NCI-H2227 treated with DMSO at 0.1 percent for 48 hours (cell line): ENCODE measurements around the gene OCIAD2.
"Not testable (repeated sequence)": the region's sequence is repeated elsewhere in the genome, so short reads cannot be mapped to it uniquely, and the experiment has no call there.

Experiments used
- DNase-seq: peaks from one replicate; lab custom pipeline; 2025; lab: John Stamatoyannopoulos, UW

The OCIAD2 gene

DNA sequence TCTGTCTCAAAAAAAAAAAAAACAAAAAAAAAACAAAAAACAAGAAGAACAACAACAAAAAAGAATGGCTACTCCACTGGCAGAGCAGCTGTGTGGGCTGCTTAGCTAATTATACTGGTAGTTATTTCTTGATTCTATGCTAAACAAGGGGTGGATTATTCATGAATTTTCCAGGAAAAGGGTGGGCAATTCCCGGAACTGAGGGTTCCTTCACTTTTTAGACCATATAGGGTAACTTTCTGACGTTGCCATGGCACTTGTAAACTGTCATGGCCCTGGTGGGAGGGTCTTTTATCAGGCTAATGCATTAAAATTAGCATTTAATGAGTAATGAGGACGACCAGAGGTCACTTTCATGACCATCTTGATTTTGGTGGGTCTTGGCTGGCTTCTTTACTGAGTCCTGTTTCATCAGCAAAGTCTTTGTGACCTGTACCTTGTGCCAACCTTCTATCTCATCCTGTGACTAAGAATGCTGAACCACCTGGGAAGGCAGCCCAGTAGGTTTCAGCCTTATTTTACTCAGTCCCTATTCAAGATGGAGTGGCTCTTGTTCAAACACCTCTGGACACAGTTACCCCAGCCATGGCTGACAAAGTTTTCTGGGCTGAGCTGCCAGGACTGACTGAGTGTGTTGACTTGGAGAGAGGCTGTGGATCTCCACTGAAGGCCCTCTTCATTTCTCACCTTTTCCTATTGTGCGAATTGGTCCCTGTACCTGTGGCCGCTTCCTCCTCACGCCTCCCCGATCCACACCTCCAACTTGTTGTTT, 1.3 kb upstream of the OCIAD2 start:
- no peak for DNase-seq

DNA sequence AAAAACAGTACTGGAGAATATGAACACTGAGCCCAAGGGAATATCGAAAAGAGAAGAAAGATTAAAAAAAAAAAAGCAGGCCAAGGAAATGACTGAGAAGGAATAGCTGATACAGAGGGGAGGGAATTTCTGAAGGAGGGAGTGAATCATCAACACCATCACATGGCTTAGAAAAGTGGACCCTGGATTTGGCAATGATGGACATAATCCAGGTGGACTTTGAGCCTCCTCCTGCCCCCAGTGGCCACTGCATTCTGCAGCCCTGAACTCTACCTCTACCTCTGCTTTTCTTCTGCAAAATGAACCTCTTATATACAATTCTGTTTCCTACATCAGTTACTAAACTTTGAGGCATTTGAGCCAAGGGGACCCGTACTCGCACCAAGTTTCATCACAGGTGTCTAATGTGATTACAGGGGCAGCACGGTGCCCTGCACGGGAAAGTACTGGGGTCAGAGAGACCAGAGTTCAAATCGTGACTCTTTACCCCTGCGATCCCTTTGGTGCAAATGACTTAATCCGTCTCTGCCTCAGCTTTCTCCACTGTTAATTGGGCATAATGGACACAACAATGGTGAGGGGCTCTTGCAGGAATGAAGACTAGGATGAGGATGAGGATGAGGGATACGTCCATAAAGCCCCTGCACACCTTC, 1.1 kb downstream of the OCIAD2 start:
- DNase-seq, result no peak

DNA sequence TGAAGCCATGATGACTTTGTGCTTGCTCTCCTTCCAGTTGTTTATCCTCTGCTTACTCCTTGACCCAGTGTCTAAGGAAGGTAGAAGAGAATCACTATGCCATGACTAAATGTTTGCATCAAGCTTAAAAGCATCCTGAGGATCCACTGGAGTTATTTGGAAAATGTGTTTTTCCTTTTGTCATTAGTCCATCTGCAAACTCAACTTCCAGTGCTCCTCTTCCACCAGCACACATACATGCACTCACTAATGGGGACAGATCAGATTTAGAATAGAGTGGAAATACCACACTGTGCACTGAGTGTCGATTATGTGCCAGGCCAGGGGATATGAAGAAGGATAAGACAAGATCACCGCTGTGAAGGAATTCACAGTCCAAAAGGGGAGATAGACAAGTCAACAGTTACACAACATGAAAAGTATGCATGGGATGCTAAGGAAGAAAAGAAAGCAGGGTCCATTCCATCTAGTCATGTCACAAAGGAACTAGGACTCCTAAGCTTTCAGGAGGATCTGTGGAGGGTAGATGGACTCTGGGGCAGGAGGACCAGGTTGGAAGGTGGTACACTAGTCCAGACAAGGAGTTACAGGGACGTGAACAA, 1.9 kb downstream of the OCIAD2 start:
- DNase-seq, result no peak

DNA sequence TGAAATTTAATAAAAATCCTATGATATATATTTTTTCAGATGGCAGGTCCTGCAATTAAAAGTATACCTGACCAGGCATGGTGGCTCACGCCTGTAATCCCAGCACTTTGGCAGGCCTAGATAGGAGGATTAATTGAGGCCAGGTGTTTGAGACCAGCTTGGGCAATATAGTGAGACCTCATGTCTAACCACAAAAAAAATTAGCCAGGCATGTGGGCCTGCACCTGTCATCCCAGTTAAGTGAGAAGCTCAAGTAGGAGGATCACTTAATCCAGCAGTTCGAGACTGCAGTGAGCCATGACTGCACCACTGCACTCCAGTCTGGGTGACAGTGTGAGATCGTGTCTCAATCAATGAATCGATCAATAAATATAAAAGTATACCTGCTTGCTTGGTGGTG, 2.5 kb downstream of the OCIAD2 start:
- no peak for DNase-seq

DNA sequence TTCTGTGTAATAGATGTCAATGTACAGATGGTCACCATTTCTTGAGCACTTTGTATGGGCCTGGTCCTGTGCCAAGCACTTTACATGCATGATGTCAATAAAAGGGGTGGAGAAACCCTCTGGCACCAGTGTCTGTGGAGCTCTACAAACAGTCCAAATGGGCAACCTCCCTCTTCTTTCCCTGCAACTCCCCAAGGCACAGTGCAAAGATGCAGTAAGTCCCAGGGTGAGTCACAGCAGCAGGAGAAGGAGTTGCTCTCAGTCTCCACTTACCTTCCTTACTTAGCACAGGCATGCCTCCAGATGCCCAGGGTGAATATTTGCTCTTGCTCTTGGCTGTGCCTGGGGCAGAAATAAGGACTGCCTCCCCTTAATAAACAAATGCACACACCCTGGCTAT, 4.3 kb downstream of the OCIAD2 start:
- DNase-seq, result no peak

DNA sequence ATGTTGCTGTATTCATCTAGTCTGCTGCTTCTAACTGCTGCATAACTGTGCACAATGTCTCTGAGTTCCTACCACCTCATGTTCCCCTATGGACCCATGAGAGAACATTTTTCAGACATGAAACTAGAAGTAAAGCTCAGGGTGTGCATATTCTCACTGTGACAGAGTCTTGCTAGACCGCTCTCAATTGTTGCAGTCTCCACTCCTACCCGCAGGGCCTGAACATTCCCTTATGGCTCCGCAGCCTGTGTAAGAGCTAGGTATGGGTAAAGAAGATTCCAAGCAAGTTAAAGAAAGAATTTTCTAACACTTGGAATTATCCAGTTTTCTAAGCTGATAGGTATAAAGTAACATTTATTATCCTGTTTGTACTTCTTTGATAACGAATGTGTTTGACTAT, 5.4 kb downstream of the OCIAD2 start:
- no peak for DNase-seq

DNA sequence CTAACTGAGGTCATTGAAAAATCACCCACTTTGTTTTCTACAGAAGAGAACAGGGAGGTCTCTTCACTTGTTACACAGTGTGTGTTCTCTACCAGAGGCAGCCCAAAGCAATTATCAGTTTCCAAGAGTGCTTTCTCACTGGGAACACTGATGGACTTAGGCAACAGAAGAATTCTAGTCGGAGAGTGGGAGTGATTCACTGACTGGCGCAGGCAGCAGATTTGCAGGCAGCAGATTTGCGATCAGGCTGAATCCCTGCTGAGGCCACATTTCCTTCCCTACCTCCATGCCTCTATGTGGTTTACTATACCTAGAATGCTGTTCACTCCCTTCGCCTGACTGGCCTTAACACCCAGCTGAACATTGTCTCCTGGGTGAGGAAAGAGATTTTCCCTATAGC, 6.6 kb downstream of the OCIAD2 start:
- DNase-seq, result no peak

DNA sequence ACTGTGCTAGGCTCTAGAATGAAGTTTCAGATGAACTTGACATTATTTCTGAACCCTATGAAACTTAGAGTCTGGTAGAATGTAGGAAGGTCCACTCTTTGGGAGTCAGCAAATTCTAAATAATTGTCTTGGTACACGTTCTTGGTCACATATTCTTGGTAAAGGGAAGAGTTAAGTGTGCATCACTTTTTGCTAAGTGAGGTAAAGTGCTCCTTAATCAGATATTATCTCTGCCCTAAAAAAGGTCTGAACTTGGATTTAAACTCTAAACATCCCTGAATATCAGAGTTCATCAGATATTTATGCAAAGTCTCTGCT, 7.2 kb downstream of the OCIAD2 start:
- no peak for DNase-seq

DNA sequence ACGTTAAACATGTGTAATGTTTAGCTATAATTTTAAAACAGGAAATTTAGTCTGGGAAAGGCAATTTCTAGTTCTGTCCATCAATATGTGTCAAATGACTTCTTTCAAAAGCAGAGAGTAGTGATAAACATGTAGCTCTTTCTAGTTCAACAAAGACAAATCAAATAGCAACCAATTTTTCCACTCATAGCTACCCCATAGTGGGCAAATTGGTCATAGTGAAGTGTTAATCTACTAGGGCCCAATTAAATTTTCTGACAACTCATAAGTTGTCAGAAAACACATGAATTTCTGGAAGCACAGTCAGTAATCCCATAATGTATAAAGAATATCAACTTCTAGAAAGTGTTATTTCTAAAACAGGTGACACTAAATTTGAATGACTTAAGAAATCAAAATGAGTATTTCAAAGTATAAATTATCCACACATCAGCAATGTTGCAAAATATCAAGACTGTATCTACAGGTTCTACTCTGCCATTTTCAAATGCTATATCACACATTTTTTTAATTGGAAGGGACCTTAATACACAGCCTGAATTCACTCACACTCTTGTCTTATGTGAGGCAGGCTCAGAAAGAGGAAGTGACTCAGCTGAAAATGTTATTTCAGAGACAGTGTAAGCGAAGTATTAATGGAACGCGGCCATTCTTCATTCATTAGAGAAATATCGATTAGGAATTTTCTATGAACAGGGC, 7.7 kb downstream of the OCIAD2 start:
- no peak for DNase-seq

DNA sequence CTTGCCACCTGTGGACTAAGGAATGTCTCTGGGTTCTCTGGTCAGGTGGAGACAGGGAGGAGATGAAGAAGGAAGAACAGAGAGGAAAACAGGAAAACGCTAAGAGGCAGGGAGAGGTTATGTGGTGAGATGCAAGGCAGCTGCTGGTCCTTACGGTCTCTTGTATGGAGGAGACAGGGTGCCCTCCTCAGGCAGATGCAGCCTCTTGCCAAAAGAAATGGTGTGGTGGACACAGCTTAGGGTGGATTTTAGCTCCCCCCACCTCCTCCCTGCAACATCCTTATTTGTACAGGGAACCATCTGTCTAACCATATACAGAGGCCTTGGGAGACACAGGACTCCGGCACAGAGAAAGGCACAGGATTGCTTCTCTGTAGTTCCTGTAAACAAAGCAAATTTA, 9.7 kb downstream of the OCIAD2 start:
- no peak for DNase-seq

DNA sequence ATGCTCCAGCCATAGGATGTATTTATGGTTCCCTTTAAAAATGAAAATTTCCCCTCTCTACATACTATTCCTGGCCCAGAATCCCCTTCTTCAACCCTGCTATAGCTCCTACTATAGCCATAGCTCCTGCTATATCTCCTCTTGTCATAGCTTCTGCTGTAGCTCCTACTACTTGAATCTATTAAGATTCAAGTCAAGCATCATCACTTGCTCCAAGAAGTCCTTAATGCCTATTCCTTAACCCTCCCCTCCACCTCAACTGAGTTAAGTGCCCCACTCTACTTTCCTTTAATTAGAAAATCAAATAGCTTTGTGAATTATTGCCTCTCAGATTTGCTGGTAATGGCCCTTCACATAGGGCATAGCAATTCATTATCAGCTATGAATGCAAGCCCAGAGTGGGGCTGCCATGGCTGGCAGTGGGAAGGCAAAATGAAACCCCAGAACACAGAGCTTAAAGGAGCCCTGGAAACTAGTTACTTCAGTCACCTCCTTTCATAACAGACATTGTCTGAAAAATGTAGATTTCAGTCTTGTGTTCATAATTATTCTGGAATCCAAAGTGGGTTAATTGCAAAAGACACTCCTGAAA, 15.4 kb downstream of the OCIAD2 start:
- DNase-seq, result no peak

DNA sequence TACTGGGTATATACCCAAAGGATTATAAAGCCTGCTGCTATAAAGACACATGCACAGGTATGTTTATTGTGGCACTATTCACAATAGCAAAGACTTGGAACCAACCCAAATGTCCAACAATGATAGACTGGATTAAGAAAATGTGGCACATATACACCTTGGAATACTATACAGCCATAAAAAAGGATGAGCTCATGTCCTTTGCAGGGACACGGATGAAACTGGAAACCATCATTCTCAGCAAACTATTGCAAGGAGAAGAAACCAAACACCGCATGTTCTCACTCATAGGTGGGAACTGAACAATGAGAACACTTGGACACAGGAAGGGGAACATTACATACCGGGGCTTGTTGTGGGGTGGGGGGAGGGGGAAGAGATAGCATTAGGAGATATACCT, 16.8 kb downstream of the OCIAD2 start:
- DNase-seq, result not testable (repeated sequence)

DNA sequence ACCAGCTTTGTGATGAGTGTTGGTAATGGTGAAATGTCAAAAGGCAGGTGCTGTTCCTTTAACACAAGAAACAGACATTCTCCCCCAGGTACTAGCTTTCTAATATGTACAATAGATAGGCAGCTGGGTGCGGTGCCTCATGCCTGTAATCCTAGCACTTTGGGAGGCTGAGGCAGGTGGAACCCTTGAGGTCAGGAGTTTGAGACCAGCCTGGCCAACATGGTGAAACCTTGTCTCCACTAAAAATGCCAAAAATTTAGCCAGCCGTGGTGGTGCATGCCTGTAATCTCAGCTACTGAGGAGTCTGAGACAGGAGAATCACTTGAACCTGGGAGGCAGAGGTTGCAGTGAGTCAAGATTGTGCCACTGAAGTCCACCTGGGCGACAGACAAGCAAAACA, 24.9 kb downstream of the OCIAD2 start:
- not testable (repeated sequence) for DNase-seq

DNA sequence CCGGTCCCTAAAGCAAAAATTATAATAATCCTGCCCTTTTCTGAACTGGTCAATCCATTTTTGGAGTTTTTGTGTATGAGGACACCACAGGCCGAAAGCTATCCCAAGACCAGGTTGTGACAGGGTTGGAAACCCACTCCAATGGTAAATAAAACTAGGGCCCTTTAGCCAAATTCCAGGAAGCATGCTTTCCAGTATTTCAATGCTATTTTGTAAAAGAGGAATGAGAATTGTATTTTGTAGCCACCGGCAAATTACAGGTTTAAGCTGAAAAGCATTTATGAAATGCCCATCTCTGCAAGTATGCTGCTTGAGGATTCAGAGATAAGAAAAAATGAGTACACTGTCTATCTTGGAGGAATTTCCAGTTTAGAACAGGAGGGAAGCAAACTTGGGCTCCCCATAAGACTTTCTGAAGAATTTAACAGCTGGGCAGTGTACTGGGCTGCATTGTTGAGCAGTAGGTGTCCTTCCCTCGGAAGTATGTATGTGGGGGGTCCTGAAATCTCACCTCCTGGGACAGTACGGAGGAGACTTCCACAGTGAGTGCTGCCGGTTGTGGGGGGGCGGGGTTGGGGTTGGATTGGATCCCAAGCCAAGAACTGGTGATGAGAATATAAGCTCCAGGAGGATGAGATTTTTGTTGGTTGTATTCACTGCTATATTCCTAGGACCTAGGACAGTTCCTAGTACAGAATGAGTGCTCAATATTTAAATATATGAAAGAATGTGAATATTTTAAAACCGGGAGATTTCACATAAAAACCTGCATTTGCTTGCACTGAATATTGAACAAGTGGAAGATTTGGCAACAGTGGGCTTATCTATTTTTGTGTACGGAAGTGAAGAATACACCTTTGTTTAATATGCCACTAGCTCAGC, 26.8 kb downstream of the OCIAD2 start:
- no peak for DNase-seq

DNA sequence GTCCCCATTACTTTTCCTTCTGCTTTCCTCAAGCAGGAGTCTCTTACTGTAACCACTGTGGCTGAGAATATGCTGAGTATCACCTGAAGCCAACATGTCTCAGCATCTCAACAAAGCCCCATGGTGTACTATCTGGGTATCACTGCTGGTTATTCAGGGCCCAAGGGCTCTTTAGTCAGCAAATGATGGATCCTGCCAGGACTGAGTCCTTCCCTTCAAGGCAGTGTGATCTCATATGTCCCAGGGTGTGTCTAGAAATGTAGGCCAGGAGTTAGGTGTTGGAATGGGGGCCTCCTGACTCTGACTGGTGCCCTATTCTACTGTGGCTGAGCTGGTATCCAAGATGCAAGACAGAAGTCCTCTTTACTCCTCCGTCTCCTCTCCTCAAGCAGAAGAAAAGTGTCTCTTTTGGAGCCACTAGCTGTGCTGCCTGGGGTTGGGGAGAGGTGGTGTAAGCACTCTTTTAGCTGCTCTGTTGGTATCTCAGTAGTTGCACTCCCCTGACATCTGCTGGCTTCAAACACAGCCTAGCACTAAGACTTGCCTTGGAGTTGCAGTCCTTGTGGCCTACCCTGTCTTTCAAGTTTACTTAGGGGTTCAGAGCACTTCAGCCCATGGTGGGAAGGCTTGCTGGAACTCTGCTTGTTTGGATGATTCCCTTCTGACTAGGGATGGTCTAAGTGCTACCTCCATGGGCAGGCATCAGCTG, 28.6 kb downstream of the OCIAD2 start:
- no peak for DNase-seq

DNA sequence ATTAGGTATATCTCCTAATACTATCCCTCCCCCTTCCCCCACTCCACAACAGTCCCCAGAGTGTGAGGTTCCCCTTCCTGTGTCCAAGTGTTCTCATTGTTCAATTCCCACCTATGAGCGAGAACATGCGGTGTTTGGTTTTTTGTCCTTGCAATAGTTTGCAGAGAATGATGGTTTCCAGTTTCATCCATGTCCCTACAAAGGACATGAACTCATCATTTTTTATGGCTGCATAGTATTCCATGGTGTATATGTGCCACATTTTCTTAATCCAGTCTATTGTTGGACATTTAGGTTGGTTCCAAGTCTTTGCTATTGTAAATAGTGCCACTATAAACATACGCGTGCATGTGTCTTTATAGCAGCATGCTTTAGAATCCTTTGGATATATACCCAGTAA, 41.9 kb downstream of the OCIAD2 start:
- not testable (repeated sequence) for DNase-seq

DNA sequence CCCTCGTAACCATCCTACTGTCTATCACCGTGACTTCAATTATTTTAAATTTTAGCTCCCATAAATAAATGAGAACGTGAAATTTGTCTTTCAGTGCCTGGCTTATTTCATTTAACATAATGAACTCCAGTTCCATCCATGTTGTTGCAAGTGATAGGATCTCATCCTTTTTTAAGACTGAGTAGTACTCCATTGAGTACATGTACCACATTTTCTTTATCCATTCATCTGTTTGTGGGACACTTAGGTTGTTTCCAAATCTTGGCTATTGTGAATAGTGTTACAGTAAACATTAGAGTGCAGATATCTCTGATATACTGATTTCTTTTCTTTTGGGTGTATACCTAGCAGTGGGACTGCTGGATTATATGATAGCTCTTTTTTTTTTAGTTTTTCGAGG, 42.8 kb downstream of the OCIAD2 start:
- no peak for DNase-seq

DNA sequence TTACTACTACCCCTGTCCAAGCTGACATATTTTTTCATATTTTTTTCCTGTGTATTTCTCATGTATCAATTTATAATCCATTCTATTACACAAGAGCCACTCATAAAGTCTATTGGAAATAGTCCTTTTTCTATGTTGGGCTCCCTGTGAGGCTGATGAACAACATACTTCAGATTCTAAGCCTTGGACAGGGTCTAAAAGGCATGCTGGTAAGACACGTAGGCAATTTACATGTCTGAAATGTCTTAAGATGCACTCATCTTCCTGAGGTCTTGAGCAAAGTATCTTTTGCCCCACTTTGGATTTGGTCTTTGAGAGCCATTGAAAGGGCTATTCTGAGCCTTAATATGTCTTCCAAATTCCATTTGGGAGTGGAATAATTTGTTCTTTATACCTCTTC, 43.9 kb downstream of the OCIAD2 start:
- no peak for DNase-seq

DNA sequence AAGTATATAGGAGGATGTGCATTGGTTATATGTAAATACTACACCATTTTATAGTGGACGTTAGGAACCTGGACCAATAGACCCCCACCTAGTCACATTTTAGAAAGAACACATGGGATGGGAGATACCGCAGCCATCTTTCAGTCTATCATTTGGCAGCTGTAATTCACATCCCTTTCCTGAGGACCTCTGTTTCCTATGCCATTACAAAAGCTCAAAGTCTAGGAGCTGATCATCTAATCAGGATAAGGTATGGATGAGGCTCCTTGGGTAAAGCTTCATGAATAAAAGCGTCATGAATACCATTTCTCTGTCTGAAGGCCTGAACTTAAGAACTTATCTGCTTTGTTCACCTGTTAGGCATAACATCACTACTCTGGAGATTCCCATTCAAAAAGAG, 44.5 kb downstream of the OCIAD2 start:
- no peak for DNase-seq

DNA sequence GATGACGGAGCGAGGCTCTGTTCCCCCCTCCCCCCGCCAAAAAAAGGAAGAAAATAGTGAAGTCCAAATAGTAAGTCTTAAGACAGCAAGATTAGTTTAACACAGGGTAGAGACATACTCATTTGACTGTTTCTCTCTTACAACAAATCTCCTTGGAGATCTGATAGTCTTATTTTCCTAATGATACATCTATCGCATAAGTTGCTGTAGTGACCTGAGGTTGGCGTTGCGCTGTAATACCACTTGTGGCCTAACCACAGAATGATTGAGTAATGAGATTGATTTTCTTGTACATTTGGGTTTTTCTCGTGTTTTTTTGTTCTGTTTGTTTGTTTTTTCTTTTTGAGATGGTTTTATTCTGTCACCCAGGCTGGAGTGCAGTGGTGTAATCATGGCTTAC, 48.4 kb downstream of the OCIAD2 start:
- DNase-seq, result no peak

DNA sequence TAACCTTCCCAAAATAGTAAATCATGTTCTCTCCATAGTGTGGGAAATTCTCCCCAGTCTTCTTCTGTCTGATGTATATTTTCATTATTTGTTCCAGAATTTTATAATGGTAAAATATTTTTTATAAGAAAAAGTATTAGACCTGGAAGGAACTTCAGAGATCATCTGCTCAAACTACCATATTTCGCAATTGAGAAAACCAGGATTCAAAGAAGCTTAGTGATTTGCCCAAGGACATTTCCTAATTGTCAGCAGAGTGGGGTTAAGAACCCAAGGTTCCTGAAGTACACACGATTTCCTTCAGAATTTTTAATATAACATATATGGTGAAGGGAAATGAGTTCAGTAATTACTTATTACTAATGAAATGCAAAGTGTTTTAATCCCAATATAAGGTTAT, 51.6 kb downstream of the OCIAD2 start:
- DNase-seq, result no peak
